SK-N-SH treated with all-trans-retinoic acid at 6 μM for 48 hours (cell line): Measurements from ENCODE around the gene KRTAP10-7.

ENCODE experiments used
- ATAC-seq: fragments of 200-7000 bp; cut with Tn5 transposase; 3 replicates; pipeline ENCODE4 v1.9.1; 2020; ENCODE audit warnings: mild to moderate bottlenecking, moderate library complexity
- ARNTL ChIP-seq: fragments of 450-650 bp; formaldehyde crosslinking; IDR thresholded peaks from 2 replicates; pipeline ENCODE4 v1.5.0; 2020; ENCODE audit warnings: low read depth, mild to moderate bottlenecking, moderate library complexity, borderline replicate concordance
- BACH2 ChIP-seq: fragments of 250-450 bp; sonication (Bioruptor Pico); IDR thresholded peaks from 2 replicates; pipeline ENCODE4 v1.9.0; 2021; ENCODE audit warnings: mild to moderate bottlenecking, borderline replicate concordance
- CREB5 ChIP-seq: fragments of 250-450 bp; sonication (Bioruptor Pico); IDR thresholded peaks from 2 replicates; pipeline ENCODE4 v1.5.1; 2020; ENCODE audit warnings: low read depth, mild to moderate bottlenecking, moderate library complexity
- CSDC2 ChIP-seq: fragments of 250-450 bp; sonication (Bioruptor Pico); IDR thresholded peaks from 2 replicates; pipeline ENCODE4 v1.5.0; 2020; ENCODE audit warnings: mild to moderate bottlenecking, moderate library complexity
- CSRNP3 ChIP-seq: fragments of 250-450 bp; sonication (Bioruptor Pico); IDR thresholded peaks from 2 replicates; pipeline ENCODE4 v1.5.1; 2021; ENCODE audit warnings: mild to moderate bottlenecking, moderate library complexity
- ESRRG ChIP-seq: fragments of 250-450 bp; sonication (Bioruptor Pico); IDR thresholded peaks from 2 replicates; pipeline ENCODE4 v1.6.1; 2021; ENCODE audit warnings: mild to moderate bottlenecking
- GLIS3 ChIP-seq: fragments of 250-450 bp; sonication (Bioruptor Pico); IDR thresholded peaks from 2 replicates; pipeline ENCODE4 v1.5.0; 2020; ENCODE audit warnings: mild to moderate bottlenecking, moderate library complexity
- ISL1 ChIP-seq: fragments of 250-450 bp; sonication (Bioruptor Pico); IDR thresholded peaks from 2 replicates; pipeline ENCODE4 v2.1.2; 2022; ENCODE audit warnings: mild to moderate bottlenecking, moderate library complexity
- OSR1 ChIP-seq: fragments of 250-450 bp; sonication (Bioruptor Pico); IDR thresholded peaks from 2 replicates; pipeline ENCODE4 v1.8.0; 2022; ENCODE audit warnings: moderate library complexity, mild to moderate bottlenecking, inconsistent platforms
- PATZ1 ChIP-seq: fragments of 250-450 bp; sonication (Bioruptor Pico); IDR thresholded peaks from 2 replicates; pipeline ENCODE4 v1.8.0; 2020; ENCODE audit warnings: mild to moderate bottlenecking, moderate library complexity, borderline replicate concordance
- POU6F1 ChIP-seq: fragments of 250-450 bp; sonication (Bioruptor Pico); IDR thresholded peaks from 2 replicates; pipeline ENCODE4 v1.8.0; 2021; ENCODE audit warnings: low read depth, mild to moderate bottlenecking, moderate library complexity, borderline replicate concordance
- PPARA ChIP-seq: fragments of 250-450 bp; sonication (Bioruptor Pico); IDR thresholded peaks from 2 replicates; pipeline ENCODE4 v1.5.0; 2020; ENCODE audit warnings: mild to moderate bottlenecking, borderline replicate concordance
- RARB ChIP-seq: fragments of 250-450 bp; sonication (Bioruptor Pico); IDR thresholded peaks from 2 replicates; pipeline ENCODE4 v1.8.0; 2021; ENCODE audit warnings: mild to moderate bottlenecking, moderate library complexity
- SNAI2 ChIP-seq: fragments of 250-450 bp; sonication (Bioruptor Pico); IDR thresholded peaks from 2 replicates; pipeline ENCODE4 v1.5.0; 2020; ENCODE audit warnings: mild to moderate bottlenecking, moderate library complexity
- TCF4 ChIP-seq: fragments of 250-450 bp; sonication (Bioruptor Pico); IDR thresholded peaks from 2 replicates; pipeline ENCODE4 v1.8.0; 2021; ENCODE audit warnings: mild to moderate bottlenecking, moderate library complexity, borderline replicate concordance
- TSHZ2 ChIP-seq: fragments of 250-450 bp; sonication (Bioruptor Pico); IDR thresholded peaks from 2 replicates; pipeline ENCODE4 v1.5.0; 2020; ENCODE audit warnings: mild to moderate bottlenecking, moderate library complexity
- ZFP3 ChIP-seq: fragments of 250-450 bp; sonication (Bioruptor Pico); IDR thresholded peaks from 2 replicates; pipeline ENCODE4 v1.5.0; 2020; ENCODE audit warnings: mild to moderate bottlenecking, moderate library complexity
- ZFP30 ChIP-seq: fragments of 450-650 bp; formaldehyde crosslinking; IDR thresholded peaks from 2 replicates; pipeline ENCODE4 v1.5.0; 2022; ENCODE audit warnings: mild to moderate bottlenecking, moderate library complexity
- ZNF565 ChIP-seq: fragments of 450-650 bp; formaldehyde crosslinking; conservative IDR thresholded peaks from 2 replicates; pipeline ENCODE4 v1.5.0; 2020; ENCODE audit warnings: low read depth, mild to moderate bottlenecking, moderate library complexity
- ZNF70 ChIP-seq: fragments of 450-650 bp; formaldehyde crosslinking; IDR thresholded peaks from 2 replicates; pipeline ENCODE4 v1.5.0; 2020; ENCODE audit warnings: mild to moderate bottlenecking, moderate library complexity
- ZNF8 ChIP-seq: fragments of 450-650 bp; formaldehyde crosslinking; IDR thresholded peaks from 2 replicates; pipeline ENCODE4 v1.5.0; 2020; ENCODE audit warnings: mild to moderate bottlenecking, moderate library complexity

Gene KRTAP10-7

GRCh38 chr21:44647222-44647552 lies 46.8 kb downstream of the KRTAP10-7 start:
- TF ChIP-seq CSRNP3 (CRISPR knock-in tag), result no peak
- TF ChIP-seq CSDC2 (CRISPR knock-in tag), result no peak
- no peak for TF ChIP-seq RARB
- TF ChIP-seq GLIS3 (CRISPR knock-in tag), result no peak
- no peak for TF ChIP-seq ARNTL
- no peak for TF ChIP-seq ESRRG (CRISPR knock-in tag)
- TF ChIP-seq ZNF8 (CRISPR knock-in tag), result no peak
- ATAC-seq, result no peak; the same call in 2 of the 3 replicates

GRCh38 chr21:44648557-44649311 lies 48.3 kb downstream of the KRTAP10-7 start:
- ATAC-seq, result no peak; the same call in 2 of the 3 replicates
- no peak for TF ChIP-seq PATZ1
- no peak for TF ChIP-seq BACH2 (CRISPR knock-in tag)
- TF ChIP-seq CREB5 (CRISPR knock-in tag), result no peak
- no peak for TF ChIP-seq GLIS3 (CRISPR knock-in tag)
- no peak for TF ChIP-seq ISL1 (CRISPR knock-in tag)
- no peak for TF ChIP-seq TSHZ2
- TF ChIP-seq CSRNP3 (CRISPR knock-in tag), result no peak
- TF ChIP-seq ZNF8 (CRISPR knock-in tag), result no peak
- no peak for TF ChIP-seq ZNF70 (CRISPR knock-in tag)
- no peak for TF ChIP-seq ZFP30 (CRISPR knock-in tag)
- TF ChIP-seq ARNTL, result no peak

- ATAC-seq, result no peak
These were observed 49.2 kb downstream of the KRTAP10-7 start for GRCh38 chr21:44649521-44650100.

More at GRCh38 chr21:44649521-44650100, 49.2 kb downstream of the KRTAP10-7 start:
- TF ChIP-seq CSDC2 (CRISPR knock-in tag) (no peak), RARB (no peak), ISL1 (CRISPR knock-in tag) (no peak), ZFP3 (CRISPR knock-in tag) (no peak), SNAI2 (CRISPR knock-in tag) (no peak), OSR1 (CRISPR knock-in tag) (no peak), ZNF70 (CRISPR knock-in tag) (no peak), POU6F1 (CRISPR knock-in tag) (no peak), PATZ1 (no peak), ZNF8 (CRISPR knock-in tag) (no peak), CREB5 (CRISPR knock-in tag) (no peak), PPARA (CRISPR knock-in tag) (no peak), ZFP30 (CRISPR knock-in tag) (no peak), ZNF565 (CRISPR knock-in tag) (no peak), TCF4 (no peak)
